ENCODE results near the gene INPP5A.

- no peak for TF ChIP-seq POLR2A (IDR thresholded peaks at IDR 0.05; ENCODE audit: low read length)
- no peak for TF ChIP-seq GATA1 (IDR thresholded peaks at IDR 0.05; ENCODE audit: low read depth, low read length)
Observed at GRCh38 chr10:132810141-132810806, 272.7 kb downstream of the INPP5A start.

Measured in erythroblast (primary cell).